Measurements from ENCODE around the gene COPB1. TPM values are rescaled to one million over a fixed set of nuclear protein-coding genes. Genes with fewer than 3 reads are reported as not detected.

The COPB1 gene
- total RNA-seq, 2 experiments from 2014 or later, result 115 to 118 TPM

DNA sequence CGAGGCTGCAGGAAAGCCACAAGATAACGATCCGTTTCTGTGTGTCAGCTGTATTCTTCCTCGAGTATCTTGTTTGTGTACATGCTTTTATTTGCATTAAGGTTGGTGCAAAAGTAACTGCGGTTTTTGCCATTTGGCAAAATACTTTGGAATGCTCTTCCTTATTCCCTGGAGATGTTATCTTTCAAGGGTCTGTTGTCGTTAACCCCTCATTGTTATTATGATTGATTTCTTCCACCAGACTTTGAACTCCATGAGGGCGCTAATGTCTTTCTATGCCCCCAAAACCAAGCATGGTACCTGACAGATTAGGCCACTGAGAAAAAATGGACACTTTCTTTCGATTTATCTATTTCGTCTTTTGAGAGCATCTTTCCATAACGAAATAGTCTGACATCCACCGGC is 21.1 kb upstream of the COPB1 start:
- CTCF ChIA-PET, result interaction anchor here (1.1 to 1.9 kb wide), 4 partner anchors 23 to 386 kb away, joined by 5 to 8 read pairs (median 7); partner anchors contain the start of genes CYP2R1 and PDE3B
- POLR2A ChIA-PET, result interaction anchor here (0.6 to 2.2 kb wide), 10 partner anchors 20 to 386 kb away, joined by 3 to 25 read pairs (median 4); partner anchors contain the start of genes CYP2R1 and PDE3B

DNA sequence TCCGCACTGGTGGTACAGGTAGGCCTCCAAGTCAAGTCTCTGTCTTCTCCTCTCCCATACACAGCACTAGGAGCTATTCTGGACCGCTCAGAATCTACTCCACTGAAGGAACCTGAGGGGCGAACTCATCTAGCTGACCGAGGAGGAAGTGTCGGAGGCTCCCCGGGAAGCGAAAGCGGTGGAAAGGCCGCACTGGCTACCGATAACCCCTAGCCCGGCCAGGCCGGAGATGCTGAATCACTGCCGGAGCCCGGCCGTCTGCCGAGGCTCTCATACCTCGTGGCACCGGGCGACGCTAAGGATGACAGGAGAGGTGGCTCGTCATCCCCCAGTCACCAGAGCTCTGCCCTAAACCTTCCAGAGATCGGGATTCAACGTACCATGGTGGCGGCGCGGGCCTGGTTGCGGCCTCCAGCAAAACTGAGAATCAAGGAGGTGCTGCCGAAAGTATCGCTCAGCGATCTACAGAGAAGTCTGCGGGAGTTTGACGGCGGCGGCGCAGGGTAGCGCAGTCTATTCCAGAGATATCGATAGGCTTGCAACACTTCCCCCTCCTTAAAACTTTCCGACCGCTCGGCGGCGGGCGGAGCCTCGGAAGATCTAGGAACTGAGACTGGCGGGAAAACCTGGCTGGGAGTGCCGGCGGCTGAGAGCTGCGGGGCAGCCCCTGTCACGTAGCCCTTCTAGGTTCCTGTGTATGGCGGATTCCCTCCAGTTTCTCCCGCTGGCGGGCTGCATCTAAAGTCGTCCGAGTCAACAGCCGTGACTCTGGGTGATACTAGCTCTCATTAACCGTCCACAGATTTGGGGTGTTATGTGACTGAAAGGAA is 20.5 kb upstream of the COPB1 start, which contains the start of gene PSMA1:
TSS of gene PSMA1 (minus strand) at position 470 of the 830 bp plus-strand sequence. CDS start at position 383, 87 bp downstream.
- CTCF ChIA-PET, result interaction anchor here (1.1 to 1.9 kb wide), 4 partner anchors 24 to 387 kb away, joined by 5 to 8 read pairs (median 7); partner anchors contain the start of genes CYP2R1 and PDE3B
- POLR2A ChIA-PET, result interaction anchor here (0.6 to 2.2 kb wide), 12 partner anchors 20 to 427 kb away, joined by 3 to 25 read pairs (median 4); partner anchors contain the start of genes CYP2R1 and PDE3B

DNA sequence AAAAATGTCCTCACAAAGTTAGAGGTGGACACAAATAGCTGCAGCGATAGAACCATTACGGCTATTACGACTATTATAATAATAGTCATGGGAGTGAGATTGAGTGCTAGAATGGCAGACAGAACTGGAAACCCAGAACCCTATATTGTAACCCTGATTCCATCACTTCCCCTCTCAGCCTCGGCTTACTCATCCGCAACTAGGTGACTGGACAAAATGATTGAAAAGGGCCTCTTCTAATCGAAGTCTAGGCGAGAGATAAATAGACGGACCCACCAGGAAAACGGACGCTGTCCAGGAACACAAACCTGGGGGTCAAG is 19.9 kb upstream of the COPB1 start:
- POLR2A ChIA-PET, result interaction anchor here (0.6 to 2.2 kb wide), 7 partner anchors 19 to 428 kb away, joined by 3 to 25 read pairs (median 5); partner anchors contain the start of genes CYP2R1 and PDE3B
- CTCF ChIA-PET, result interaction anchor here (1.0 to 1.9 kb wide), 3 partner anchors 15 to 387 kb away, joined by 3 to 8 read pairs (median 8); partner anchors contain the start of gene PDE3B

DNA sequence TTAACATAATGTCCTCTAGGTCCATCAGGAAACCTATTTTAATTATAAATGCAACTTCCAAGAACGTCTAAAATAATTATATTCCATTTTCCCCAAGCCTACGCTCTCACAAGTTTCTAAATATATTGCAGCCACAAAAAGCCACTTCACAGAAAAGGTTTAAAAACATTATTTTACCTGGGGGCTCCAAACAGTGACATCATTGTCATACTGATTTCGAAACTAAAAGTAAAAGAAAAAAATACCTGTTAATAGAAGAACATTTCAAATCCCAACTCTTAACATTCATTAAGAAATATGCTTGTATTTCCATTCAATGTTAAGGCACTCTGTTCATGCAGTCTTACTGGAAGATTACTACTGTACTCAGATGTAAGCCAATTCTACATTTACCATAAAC is 19.2 kb upstream of the COPB1 start:
- ChIA-PET POLR2A (interaction anchor here (2.2 kb wide), 1 partner anchor 126 kb away, joined by 25 read pairs; the partner anchor contains the start of gene PDE3B), CTCF (interaction anchor here (1.0 to 1.9 kb wide), 2 partner anchors 14 to 126 kb away, joined by 3 to 8 read pairs; partner anchors contain the start of gene PDE3B)

DNA sequence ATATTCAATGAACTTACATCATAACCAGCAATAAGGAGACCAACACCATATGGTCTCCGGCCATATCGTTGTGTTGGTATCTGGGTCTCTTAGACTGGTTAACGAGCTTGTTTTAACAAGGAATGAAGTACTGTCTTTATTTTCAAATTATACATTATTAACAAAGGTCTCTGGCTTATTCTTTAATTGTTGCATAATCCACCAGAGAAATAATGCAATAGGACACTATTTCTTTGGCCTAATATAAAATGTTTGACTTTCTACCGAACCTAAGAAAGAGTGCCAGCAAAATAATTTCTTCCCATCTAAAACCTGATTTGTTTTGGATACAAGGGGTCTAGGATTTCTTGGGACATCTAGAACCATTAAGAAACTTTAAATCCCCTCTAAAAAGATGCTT is 14.2 kb upstream of the COPB1 start:
- CTCF ChIA-PET, result interaction anchor here (0.6 kb wide), 1 partner anchor 33 kb away, joined by 3 read pairs; no protein-coding TSS in a partner anchor

DNA sequence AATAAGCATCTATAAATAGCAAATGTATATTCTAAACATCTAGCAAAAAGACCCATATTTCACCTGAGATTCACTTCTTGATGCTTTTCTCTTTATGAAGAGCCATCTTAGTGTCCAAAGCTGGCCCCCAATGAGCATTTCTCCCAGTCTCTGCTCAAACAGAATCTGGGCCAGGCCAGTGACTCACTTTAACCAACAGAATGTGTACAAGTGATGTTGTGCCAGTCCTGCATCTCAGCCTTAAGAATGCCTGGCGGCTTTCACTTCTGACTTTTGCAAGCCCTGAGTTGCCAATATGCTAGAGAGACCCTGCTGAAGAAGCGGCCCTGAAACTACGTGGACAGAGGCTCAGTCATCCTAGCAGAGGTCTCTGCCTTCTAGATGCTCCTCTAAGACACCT is 6.9 kb upstream of the COPB1 start:
- POLR2A ChIA-PET, result no interaction called here
- CTCF ChIA-PET, result interaction anchor here (0.9 kb wide), 1 partner anchor 51 kb away, joined by 3 read pairs; no protein-coding TSS in a partner anchor

More for the DNA sequence above, 14.2 kb upstream of the COPB1 start:
- POLR2A ChIA-PET, result interaction anchor here (0.7 kb wide), 1 partner anchor 14 kb away, joined by 3 read pairs; no protein-coding TSS in a partner anchor

DNA sequence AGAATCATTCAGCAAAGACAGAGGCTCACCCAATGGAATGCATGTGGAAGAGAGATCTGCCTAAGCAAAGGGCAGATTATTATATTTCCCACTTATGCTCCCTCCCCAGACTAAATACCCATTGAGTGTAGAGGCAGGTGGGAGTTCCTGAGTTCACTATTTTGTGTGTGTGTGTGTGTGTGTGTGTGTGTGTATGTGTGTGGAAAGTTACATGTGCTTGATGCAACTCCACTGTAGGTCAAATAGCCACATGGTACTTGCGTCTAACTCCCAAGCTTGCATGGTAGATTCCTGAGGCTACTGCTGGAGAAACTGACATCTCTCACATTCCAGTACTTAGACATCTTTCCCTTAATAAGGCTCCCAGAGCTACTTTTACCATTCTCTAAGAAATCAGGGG is 3.4 kb upstream of the COPB1 start:
- ChIA-PET POLR2A (no interaction called here), CTCF (interaction anchor here (0.6 kb wide), 1 partner anchor 198 kb away, joined by 3 read pairs; no protein-coding TSS in a partner anchor)

DNA sequence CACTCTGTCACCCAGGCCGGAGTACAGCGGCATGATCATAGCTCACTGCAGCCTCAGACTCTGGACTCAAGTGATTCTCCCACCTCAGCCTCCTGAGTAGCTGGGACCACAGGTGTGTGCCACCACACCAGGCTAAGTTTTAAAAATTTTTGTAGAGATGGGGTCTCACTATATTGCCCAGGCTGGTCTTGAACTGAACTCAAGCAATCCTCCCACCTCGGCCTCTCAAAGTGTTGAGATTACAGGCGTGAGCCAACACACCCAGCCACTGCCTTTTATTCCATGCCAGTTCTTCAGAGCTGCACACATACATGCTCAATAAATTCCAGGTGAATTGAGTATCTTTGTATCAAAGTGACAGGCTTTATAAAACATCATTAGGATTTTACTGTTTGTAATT is 2.4 kb upstream of the COPB1 start:
- ChIA-PET CTCF (no interaction called here), POLR2A (interaction anchor here (0.6 to 0.8 kb wide), 2 partner anchors 13 to 1030 kb away, joined by 3 read pairs; no protein-coding TSS in a partner anchor)

DNA sequence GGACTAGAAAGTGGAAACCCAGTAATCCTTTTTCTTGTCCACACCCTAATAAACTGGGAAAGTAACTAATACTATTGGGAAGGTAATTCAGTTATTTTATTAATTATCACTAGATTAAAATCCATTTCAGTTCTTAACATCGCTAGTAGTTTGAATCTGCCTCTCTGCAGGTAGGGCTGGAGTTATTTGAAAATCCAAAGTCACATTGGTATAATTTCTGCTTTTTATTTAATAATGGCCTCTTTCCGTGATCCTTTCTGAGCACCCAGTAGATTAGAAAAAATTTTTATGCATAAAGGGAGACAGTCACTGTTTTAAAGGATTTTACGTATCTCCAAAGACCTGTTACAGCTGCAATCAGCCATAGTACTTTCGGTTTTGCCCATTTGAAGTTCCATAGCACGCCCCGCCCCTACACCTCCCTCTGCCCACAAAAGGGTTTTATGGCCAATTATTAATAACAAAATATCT is 605 bp upstream of the COPB1 start:
- ChIA-PET POLR2A (interaction anchor here (0.6 to 2.2 kb wide), 4 partner anchors 20 to 144 kb away, joined by 3 to 7 read pairs (median 5); partner anchors contain the start of gene PSMA1), CTCF (no interaction called here)

DNA sequence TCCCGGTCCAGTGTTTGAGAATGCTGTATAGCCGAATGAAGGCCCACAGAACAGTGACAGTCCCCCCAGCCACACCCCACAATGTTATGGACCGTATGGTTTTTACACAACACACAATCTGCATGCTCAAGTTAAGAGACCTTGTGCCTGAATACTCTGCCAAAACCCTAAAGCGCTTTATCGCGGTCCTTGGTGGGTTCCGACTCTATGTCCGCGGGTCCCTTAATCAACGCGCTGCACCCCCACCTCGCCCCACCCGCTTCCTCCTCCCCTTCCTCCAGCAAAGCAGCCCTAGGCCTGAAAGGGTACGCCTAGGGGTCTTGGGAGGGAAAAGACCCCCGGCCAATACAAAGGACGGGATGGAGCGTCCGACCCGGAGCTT is 442 bp downstream of the COPB1 start:
- CTCF ChIA-PET, result no interaction called here
- POLR2A ChIA-PET, result interaction anchor here (1.4 to 2.2 kb wide), 2 partner anchors 118 to 145 kb away, joined by 3 to 7 read pairs; no protein-coding TSS in a partner anchor

DNA sequence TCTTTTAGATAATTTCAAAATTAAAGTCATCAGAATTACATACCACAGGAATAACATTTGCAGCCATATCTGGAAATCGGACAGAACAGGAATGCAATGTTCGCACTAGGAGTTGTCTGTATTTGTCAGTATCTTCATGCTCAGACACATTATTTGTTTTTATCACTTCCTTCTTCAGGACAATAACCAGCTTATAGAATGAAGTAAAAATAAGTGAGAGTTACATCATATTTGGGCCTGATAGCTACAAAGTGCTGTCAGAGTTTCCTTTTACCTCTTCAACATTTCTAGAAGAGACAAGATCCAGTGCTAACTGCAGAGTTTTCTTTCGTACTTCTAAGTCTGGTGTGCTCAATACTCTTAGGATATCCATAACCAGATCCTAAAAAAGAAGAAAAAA is 18.9 kb downstream of the COPB1 start:
- CTCF ChIA-PET, result interaction anchor here (0.6 kb wide), 1 partner anchor 33 kb away, joined by 3 read pairs; no protein-coding TSS in a partner anchor
- POLR2A ChIA-PET, result interaction anchor here (0.5 kb wide), 1 partner anchor 27 kb away, joined by 4 read pairs; no protein-coding TSS in a partner anchor

DNA sequence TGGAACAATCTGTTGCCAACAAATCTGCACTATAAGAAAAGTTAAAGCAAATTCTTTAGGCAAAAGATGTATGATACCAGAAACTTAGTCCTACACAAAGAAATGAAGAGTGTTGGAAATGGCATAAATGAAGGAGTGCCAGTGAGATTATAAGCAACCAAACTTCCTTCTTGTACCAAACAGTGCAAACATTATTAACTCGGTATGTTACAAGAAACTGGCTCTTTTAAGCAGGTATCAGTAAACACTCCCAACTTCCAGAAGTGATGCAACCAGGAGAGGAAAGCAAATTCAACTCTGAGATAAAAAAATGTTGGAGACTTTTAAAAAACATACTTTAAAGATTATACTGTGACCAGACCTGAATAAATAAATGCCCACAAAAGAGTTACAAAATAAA is 28.5 kb downstream of the COPB1 start:
- CTCF ChIA-PET, result interaction anchor here (1.2 kb wide), 1 partner anchor 24 kb away, joined by 3 read pairs; no protein-coding TSS in a partner anchor
- POLR2A ChIA-PET, result no interaction called here

DNA sequence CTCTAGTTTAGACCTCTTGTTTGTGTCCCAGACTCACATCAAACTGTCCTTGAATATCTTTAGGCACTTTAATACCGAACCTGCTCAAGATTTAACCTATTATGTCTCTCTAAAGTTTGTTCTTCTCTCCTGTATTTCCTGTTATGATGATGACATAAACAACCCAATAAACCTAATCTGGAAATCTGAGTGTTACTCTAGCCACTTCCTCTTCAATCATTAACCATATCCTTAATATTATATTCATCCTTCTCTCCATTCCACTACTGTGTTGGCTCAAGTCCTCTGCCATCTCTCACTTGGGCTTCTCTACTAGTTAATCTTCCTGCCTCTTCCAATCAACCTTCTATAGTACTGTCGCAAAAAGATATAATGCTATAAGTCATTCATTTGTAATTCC is 36.0 kb downstream of the COPB1 start:
- CTCF ChIA-PET, result no interaction called here
- POLR2A ChIA-PET, result no interaction called here

DNA sequence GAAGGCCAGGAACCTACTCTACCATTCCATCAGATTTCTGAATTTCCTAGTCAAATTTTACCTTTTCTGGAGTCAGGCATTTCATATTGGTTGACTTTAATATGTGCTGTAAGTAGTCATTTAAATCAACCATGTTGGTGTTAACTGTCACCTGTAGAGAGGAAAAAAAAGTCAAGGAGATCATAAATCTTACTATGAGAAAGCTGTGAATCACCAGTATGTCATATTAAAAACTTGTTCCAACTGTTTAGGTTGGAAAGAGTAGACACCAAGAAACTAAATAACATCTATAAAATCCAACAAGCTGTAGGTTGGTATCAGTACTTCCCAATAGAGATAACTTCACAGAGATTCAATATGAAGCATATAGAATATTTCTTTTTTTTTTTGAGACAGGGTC is 39.5 kb downstream of the COPB1 start:
- ChIA-PET CTCF (interaction anchor here (1.0 kb wide), 1 partner anchor 13 kb away, joined by 3 read pairs; no protein-coding TSS in a partner anchor), POLR2A (no interaction called here)

DNA sequence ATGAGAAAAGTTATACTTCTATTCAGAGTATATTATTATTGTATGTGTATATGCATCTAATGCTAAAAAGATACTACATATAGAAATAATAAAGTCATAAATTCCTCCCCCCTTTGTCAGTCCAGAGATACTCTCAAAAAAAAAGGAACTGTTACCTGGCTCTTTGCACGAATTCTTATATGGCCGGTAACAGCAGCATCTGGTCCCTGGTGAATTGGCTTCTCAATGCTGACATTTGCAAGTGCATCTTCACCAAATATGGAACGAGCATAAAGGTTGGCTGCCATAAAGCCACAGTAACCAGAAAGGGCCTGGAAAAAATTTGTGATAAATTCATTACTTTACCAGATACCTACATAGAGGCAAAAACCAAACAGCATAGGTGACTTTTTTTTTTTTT is 41.2 kb downstream of the COPB1 start:
- CTCF ChIA-PET, result interaction anchor here (0.6 to 0.7 kb wide), 2 partner anchors 21 to 157 kb away, joined by 3 to 5 read pairs; no protein-coding TSS in a partner anchor
- POLR2A ChIA-PET, result no interaction called here

DNA sequence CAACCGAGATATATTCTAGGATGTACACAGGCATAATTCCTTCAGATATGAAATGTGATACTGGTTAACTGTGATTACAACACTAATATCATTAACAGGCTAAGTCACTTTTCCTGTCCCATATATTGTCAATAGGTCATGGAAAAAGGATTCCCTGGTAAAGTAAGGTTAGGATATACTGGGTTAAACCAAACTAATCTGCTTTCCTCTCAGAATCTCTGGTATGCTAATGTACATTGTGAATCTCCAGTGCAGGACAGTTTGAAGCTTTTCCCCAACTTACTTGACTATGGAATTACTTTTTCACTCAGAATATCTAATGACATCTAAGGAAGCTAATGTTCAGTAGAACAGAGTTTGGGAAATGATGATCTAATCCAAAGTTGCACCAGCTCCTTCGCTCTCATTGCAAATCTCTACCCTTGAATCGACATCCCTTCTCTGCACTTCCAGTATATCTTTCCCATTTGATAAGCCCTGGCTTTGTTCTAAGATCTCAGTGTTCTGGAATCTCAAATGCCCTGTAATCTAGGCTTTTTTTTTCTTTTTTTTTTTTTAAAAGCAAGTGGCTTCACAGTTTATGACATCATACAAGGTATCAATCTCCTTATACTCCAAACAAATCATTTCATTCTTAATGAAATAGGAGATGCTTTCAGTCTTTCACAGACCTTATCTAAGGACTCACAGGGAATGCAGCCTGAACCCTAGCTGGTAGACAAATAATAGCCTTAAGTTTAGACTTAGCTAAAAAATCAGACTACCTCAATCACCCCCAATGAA is 43.8 kb downstream of the COPB1 start:
- ChIA-PET POLR2A (interaction anchor here (0.7 to 1.4 kb wide), 4 partner anchors 9 to 751 kb away, joined by 3 to 7 read pairs (median 4); no protein-coding TSS in a partner anchor), CTCF (interaction anchor here (0.6 to 4.0 kb wide), 16 partner anchors 9 to 493 kb away, joined by 3 to 25 read pairs (median 3); partner anchors contain the start of gene SPON1)

DNA sequence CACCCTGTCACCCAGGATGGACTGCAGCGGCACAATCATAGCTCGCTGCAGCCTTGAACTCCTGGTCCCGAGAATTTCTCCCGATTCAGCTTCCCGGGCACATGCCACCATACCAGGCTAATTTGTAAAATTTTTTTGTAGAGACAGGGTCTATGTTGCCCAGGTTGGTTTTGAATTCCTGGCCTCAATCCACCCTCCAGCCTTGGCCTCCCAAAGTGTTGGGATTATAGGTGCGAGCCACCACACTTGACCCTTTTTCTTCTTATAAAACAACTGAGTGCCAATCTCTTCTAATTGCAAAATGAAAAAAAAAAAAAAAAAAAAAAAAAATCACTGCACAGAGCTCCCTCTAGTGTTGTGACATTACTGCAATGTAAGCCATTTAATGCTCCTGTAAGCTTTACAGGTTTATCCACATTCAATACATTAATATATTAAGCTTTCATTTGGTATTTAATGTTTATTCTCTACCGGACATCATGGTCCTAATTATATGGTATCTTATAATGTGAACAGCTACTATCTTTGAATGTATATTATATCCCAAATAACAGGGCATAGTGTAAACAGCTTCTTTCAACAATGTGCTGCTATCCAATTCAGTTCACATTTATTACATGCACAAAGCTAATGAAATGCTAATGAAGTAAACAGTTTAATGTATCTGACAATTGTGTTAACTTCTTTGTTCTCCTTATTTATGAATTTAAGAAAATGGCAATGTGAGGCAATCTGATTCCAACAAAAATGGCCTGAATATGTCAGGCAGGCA is 44.6 kb downstream of the COPB1 start:
- ChIA-PET CTCF (interaction anchor here (0.6 to 4.0 kb wide), 16 partner anchors 10 to 492 kb away, joined by 3 to 25 read pairs (median 3); partner anchors contain the start of gene SPON1), POLR2A (interaction anchor here (0.7 to 1.4 kb wide), 4 partner anchors 10 to 750 kb away, joined by 3 to 7 read pairs (median 4); no protein-coding TSS in a partner anchor)

DNA sequence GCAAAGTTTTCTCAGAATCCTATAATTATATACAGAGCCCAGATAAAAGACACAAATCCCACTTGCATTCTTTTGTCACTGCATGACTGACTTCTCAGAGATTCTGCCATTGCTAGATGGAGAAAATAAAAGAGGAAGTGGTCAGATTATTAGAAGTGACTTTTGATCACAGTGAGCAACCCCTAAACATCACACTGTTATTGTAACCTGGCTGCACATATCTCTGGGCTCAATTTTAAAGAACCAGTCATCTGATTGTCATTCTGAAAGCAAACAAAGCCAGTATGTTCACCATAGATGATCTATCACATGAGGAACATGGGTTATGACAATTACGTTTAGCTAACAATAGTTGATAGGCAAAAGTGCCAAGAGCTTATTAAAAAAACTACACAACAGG is 47.8 kb downstream of the COPB1 start:
- ChIA-PET CTCF (no interaction called here), POLR2A (no interaction called here)
